ENCODE results near the gene MFSD2A. TPM values are rescaled to one million over a fixed set of nuclear protein-coding genes. Genes with fewer than 3 reads are reported as not detected.

Gene MFSD2A
- polyA plus RNA-seq, 3 donors = 6.8 to 17.9 (median 7.9) TPM

- Histone ChIP-seq H3K79me2 (ENCODE audit: insufficient read depth, low read length) (no peaks in the 10 kb centered on the region), H3K9ac (ENCODE audit: insufficient read depth, low read length, poor library complexity, severe bottlenecking) (no peak overlapping the region), H3K27ac (ENCODE audit: low read depth in 1 of 2, low read length in 2 of 2) (no peak overlapping the region), H3K4me1 (ENCODE audit: control insufficient read depth in 1 of 2, insufficient read depth in 2 of 2, low read length in 2 of 2) (peaks cover 9 to 16% of the 10 kb centered on the region in 2 donors), H3K9me3 (replicated peaks in 1 of 2; ENCODE audit: control insufficient read depth in 1 of 2, insufficient read depth in 1 of 2, low read length in 2 of 2) (no peaks in the 10 kb centered on the region), H4K20me1 (ENCODE audit: insufficient read depth, low read length) (no peaks in the 10 kb centered on the region), H2AFZ (ENCODE audit: insufficient read depth, low read depth, low read length, poor library complexity, severe bottlenecking) (no peak overlapping the region), H3K4me2 (replicated peaks; ENCODE audit: extremely low read depth, low read length, poor library complexity, severe bottlenecking) (no peak overlapping the region), H3K36me3 (replicated peaks in 1 of 2; ENCODE audit: control insufficient read depth in 1 of 2, insufficient read depth in 2 of 2, low read length in 2 of 2) (no peaks in the 10 kb centered on the region), H3K4me3 (replicated peaks in 1 of 3; ENCODE audit: low read depth in 2 of 3, low read length in 3 of 3) (no peak overlapping the region), H3K27me3 (ENCODE audit: control insufficient read depth in 2 of 2, insufficient read depth in 2 of 2, low read length in 2 of 2) (no peaks in the 10 kb centered on the region)
- WGBS (ENCODE audit: insufficient coverage) = 91% methylated on average over 7 of the region's 7 CpGs
- no peak for TF ChIP-seq CTCF (IDR thresholded peaks at IDR 0.05)
- H3K27me3 Mint-ChIP-seq (ENCODE audit: low read depth in 3 of 3) = peaks cover 0 to 3% (median 2%) of the 10 kb centered on the region in 3 donors
- H3K4me3 Mint-ChIP-seq = no peak overlapping the region
- no peaks in the 10 kb centered on the region for H3K36me3 Mint-ChIP-seq
- peaks cover 0 to 9% (median 0%) of the 10 kb centered on the region in 7 donors for H3K9me3 Mint-ChIP-seq
- H3K27ac Mint-ChIP-seq = no peak overlapping the region
- intact Hi-C loops (cut with micrococcal nuclease) = loop anchor here in 1 of 2 donors (10.0 kb wide), 1 partner anchor 50 kb away; no protein-coding TSS in a partner anchor
- DNase-seq = no peak
- H3K4me1 Mint-ChIP-seq = peaks cover 19% of the 10 kb centered on the region
Measured at GRCh38 chr1:39984951-39985350, 30.0 kb downstream of the MFSD2A start.

GRCh38 chr1:39987869-39988268, 32.9 kb downstream of the MFSD2A start:
- no CpG with 5 or more reads among the region's 3 CpGs for WGBS (ENCODE audit: insufficient coverage)

More at GRCh38 chr1:39987869-39988268, 32.9 kb downstream of the MFSD2A start:
- H3K27me3 Mint-ChIP-seq (ENCODE audit: low read depth in 3 of 3) = peaks cover 0 to 2% (median 2%) of the 10 kb centered on the region in 3 donors
- peaks cover 0 to 9% (median 0%) of the 10 kb centered on the region in 7 donors for H3K9me3 Mint-ChIP-seq
- no peaks in the 10 kb centered on the region for H3K9me3 ChIP-seq (replicated peaks in 1 of 2; ENCODE audit: control insufficient read depth in 1 of 2, insufficient read depth in 1 of 2, low read length in 2 of 2)
- H3K27ac Mint-ChIP-seq = no peak overlapping the region
- no peaks in the 10 kb centered on the region for H4K20me1 ChIP-seq (ENCODE audit: insufficient read depth, low read length)
- H3K9ac ChIP-seq (ENCODE audit: insufficient read depth, low read length, poor library complexity, severe bottlenecking) = no peak overlapping the region
- H3K4me1 ChIP-seq (ENCODE audit: control insufficient read depth in 1 of 2, insufficient read depth in 2 of 2, low read length in 2 of 2) = peaks cover 14 to 18% of the 10 kb centered on the region in 2 donors
- intact Hi-C loops (cut with micrococcal nuclease) = loop anchor here in 1 of 2 donors (10.0 kb wide), 1 partner anchor 47 kb away; no protein-coding TSS in a partner anchor
- no peak overlapping the region for H3K4me3 Mint-ChIP-seq
- no peak overlapping the region for H2AFZ ChIP-seq (ENCODE audit: insufficient read depth, low read depth, low read length, poor library complexity, severe bottlenecking)
- no peaks in the 10 kb centered on the region for H3K36me3 ChIP-seq (replicated peaks in 1 of 2; ENCODE audit: control insufficient read depth in 1 of 2, insufficient read depth in 2 of 2, low read length in 2 of 2)
- H3K4me2 ChIP-seq (replicated peaks; ENCODE audit: extremely low read depth, low read length, poor library complexity, severe bottlenecking) = no peak overlapping the region
- H3K4me3 ChIP-seq (replicated peaks in 1 of 3; ENCODE audit: low read depth in 2 of 3, low read length in 3 of 3) = no peak overlapping the region
- H3K27me3 ChIP-seq (ENCODE audit: control insufficient read depth in 2 of 2, insufficient read depth in 2 of 2, low read length in 2 of 2) = no peaks in the 10 kb centered on the region
- no peaks in the 10 kb centered on the region for H3K79me2 ChIP-seq (ENCODE audit: insufficient read depth, low read length)
- no peak for TF ChIP-seq CTCF (IDR thresholded peaks at IDR 0.05)
- DNase-seq = no peak
- no peaks in the 10 kb centered on the region for H3K36me3 Mint-ChIP-seq
- H3K4me1 Mint-ChIP-seq = peaks cover 17% of the 10 kb centered on the region
- H3K27ac ChIP-seq (ENCODE audit: low read depth in 1 of 2, low read length in 2 of 2) = no peak overlapping the region
